H9 (cell line): ENCODE measurements around the gene CTDSPL. TPM values are rescaled to one million over a fixed set of nuclear protein-coding genes. Genes with fewer than 3 reads are reported as not detected.

Source experiments
- DNase-seq: peaks from one replicate; pipeline ENCODE4 v3.0.0-alpha.2; 2017
- H2AFZ ChIP-seq: one replicate; pipeline ENCODE4 v1.6.1; 2013; ENCODE audit warnings: mild to moderate bottlenecking, low read length, control low read depth, moderate library complexity
- H2AK5ac ChIP-seq: 2 replicates; pipeline ENCODE4 v1.6.1; 2013; ENCODE audit warnings: low read length, control low read depth, mixed read lengths; ENCODE audit not compliant: insufficient read length
- H2BK120ac ChIP-seq: one replicate; pipeline ENCODE4 v1.6.1; 2013; ENCODE audit warnings: low read depth, mild to moderate bottlenecking, low read length, control low read depth, inconsistent platforms; ENCODE audit not compliant: poor library complexity, severe bottlenecking
- H2BK12ac ChIP-seq: 2 replicates; pipeline ENCODE4 v1.6.1; 2013; ENCODE audit warnings: low read length, control low read depth, mixed read lengths, low read depth; ENCODE audit not compliant: insufficient read length
- H2BK15ac ChIP-seq: 2 replicates; pipeline ENCODE4 v1.6.1; 2013; ENCODE audit warnings: low read depth, low read length, control low read depth
- H2BK20ac ChIP-seq: one replicate; pipeline ENCODE4 v1.6.1; 2013; ENCODE audit warnings: low read depth, mild to moderate bottlenecking, low read length, control low read depth, inconsistent platforms; ENCODE audit not compliant: poor library complexity, severe bottlenecking
- H2BK5ac ChIP-seq: 2 replicates; pipeline ENCODE4 v1.6.1; 2013; ENCODE audit warnings: low read length, control low read depth, mixed read lengths; ENCODE audit not compliant: insufficient read length
- H3K14ac ChIP-seq: 2 replicates; pipeline ENCODE4 v1.6.1; 2013; ENCODE audit warnings: low read length, control low read depth; ENCODE audit not compliant: insufficient read depth
- H3K18ac ChIP-seq: 2 replicates; pipeline ENCODE4 v1.6.1; 2013; ENCODE audit warnings: low read depth, mild to moderate bottlenecking, mixed read lengths, low read length, control low read depth; ENCODE audit not compliant: insufficient read length
- H3K23ac ChIP-seq: 2 replicates; pipeline ENCODE4 v1.6.1; 2013; ENCODE audit warnings: low read length, control low read depth, mixed read lengths, low read depth; ENCODE audit not compliant: insufficient read length
- H3K23me2 ChIP-seq: 2 replicates; pipeline ENCODE4 v1.6.1; 2013; ENCODE audit warnings: low read depth, mild to moderate bottlenecking, mixed read lengths, low read length, control low read depth; ENCODE audit not compliant: insufficient read length, poor library complexity, severe bottlenecking
- H3K27ac ChIP-seq: 2 replicates; pipeline ENCODE4 v1.5.1; 2013; ENCODE audit warnings: low read length, control low read depth, mixed read lengths, low read depth; ENCODE audit not compliant: insufficient read length
- H3K27me3 ChIP-seq: 2 replicates; pipeline ENCODE4 v1.6.1; 2013; ENCODE audit warnings: low read length, control low read depth, inconsistent platforms; ENCODE audit not compliant: insufficient read depth
- H3K4ac ChIP-seq: 2 replicates; pipeline ENCODE4 v1.6.1; 2013; ENCODE audit warnings: low read depth, mild to moderate bottlenecking, control low read depth, inconsistent platforms, low read length, moderate library complexity
- H3K4me1 ChIP-seq: 2 replicates; pipeline ENCODE4 v1.6.1; 2013; ENCODE audit warnings: low read length, control low read depth, inconsistent platforms; ENCODE audit not compliant: insufficient read depth
- H3K4me2 ChIP-seq: 2 replicates; pipeline ENCODE4 v1.6.1; 2013; ENCODE audit warnings: low read length, control low read depth, mixed read lengths; ENCODE audit not compliant: insufficient read length, insufficient read depth
- H3K56ac ChIP-seq: 2 replicates; pipeline ENCODE4 v1.6.1; 2013; ENCODE audit warnings: low read depth, mild to moderate bottlenecking, mixed read lengths, low read length, control low read depth; ENCODE audit not compliant: insufficient read length
- H3K79me1 ChIP-seq: 2 replicates; pipeline ENCODE4 v1.6.1; 2013; ENCODE audit warnings: low read depth, mild to moderate bottlenecking, moderate library complexity, low read length, control low read depth, inconsistent platforms; ENCODE audit not compliant: insufficient read depth, poor library complexity, severe bottlenecking
- H3K79me2 ChIP-seq: 2 replicates; pipeline ENCODE4 v1.6.1; 2013; ENCODE audit warnings: low read length, control low read depth, inconsistent platforms; ENCODE audit not compliant: insufficient read depth
- H3K9ac ChIP-seq: 2 replicates; pipeline ENCODE4 v1.6.1; 2013; ENCODE audit warnings: low read length, control low read depth, mixed read lengths; ENCODE audit not compliant: insufficient read length; ENCODE audit errors: extremely low read depth
- H3K9me3 ChIP-seq: one replicate; pipeline ENCODE4 v1.6.1; 2013; ENCODE audit warnings: low read depth, low read length, inconsistent platforms; ENCODE audit not compliant: control insufficient read depth
- H3T11ph ChIP-seq: one replicate; pipeline ENCODE4 v1.6.1; 2013; ENCODE audit warnings: mild to moderate bottlenecking, low read length, control low read depth, inconsistent platforms
- H4K20me1 ChIP-seq: one replicate; pipeline ENCODE4 v1.6.1; 2013; ENCODE audit not compliant: control insufficient read depth, insufficient read length, insufficient read depth
- H4K5ac ChIP-seq: 2 replicates; pipeline ENCODE4 v1.6.1; 2013; ENCODE audit warnings: low read depth, mild to moderate bottlenecking, mixed read lengths, low read length, control low read depth; ENCODE audit not compliant: insufficient read length
- H4K8ac ChIP-seq: replicated peaks from 2 replicates; pipeline ENCODE4 v1.6.1; 2013; ENCODE audit warnings: low read length, control low read depth, mixed read lengths, low read depth; ENCODE audit not compliant: insufficient read length
- H4K91ac ChIP-seq: 2 replicates; pipeline ENCODE4 v1.6.1; 2013; ENCODE audit warnings: low read depth, mild to moderate bottlenecking, moderate library complexity, mixed read lengths, low read length, control low read depth; ENCODE audit not compliant: insufficient read length
- H3K27ac Mint-ChIP-seq, 3 experiments: 2 replicates in 2 of 3; 3 replicates in 1 of 3; pipeline ENCODE4 v1.8.0; 2020 to 2021; ENCODE audit warnings: mixed read lengths in 3 of 3, mild to moderate bottlenecking in 1 of 3, moderate library complexity in 1 of 3
- H3K27me3 Mint-ChIP-seq: 2 replicates; pipeline ENCODE4 v1.8.0; 2021; ENCODE audit warnings: low read depth, mild to moderate bottlenecking, moderate library complexity, mixed read lengths
- H3K36me3 Mint-ChIP-seq, 3 experiments: 2 replicates in 2 of 3; 3 replicates in 1 of 3; pipeline ENCODE4 v1.8.0; 2020 to 2021; ENCODE audit warnings: low read depth in 3 of 3, mixed read lengths in 3 of 3; ENCODE audit not compliant: insufficient read depth in 1 of 3
- H3K4me1 Mint-ChIP-seq, 2 experiments: 2 replicates each; pipeline ENCODE4 v1.8.0; 2020; ENCODE audit warnings: mixed read lengths in 2 of 2
- H3K4me3 Mint-ChIP-seq, 2 experiments: 2 replicates in 1 of 2; 3 replicates in 1 of 2; pipeline ENCODE4 v1.8.0; 2020 to 2021; ENCODE audit warnings: mild to moderate bottlenecking in 2 of 2, mixed read lengths in 2 of 2, moderate library complexity in 1 of 2
- H3K9me3 Mint-ChIP-seq, 2 experiments: 2 replicates in 1 of 2; 3 replicates in 1 of 2; pipeline ENCODE4 v1.8.0; 2020; ENCODE audit warnings: mild to moderate bottlenecking in 2 of 2, mixed read lengths in 2 of 2, moderate library complexity in 1 of 2
- WGBS: extraction: QIAGEN DNeasy Blood & Tissue Kit; methylation state at CpG from one replicate; pipeline ENCODE4 v1.1.7; 2013; ENCODE audit warnings: missing lambda C conversion rate, low lambda C conversion rate, mixed read lengths; ENCODE audit not compliant: insufficient read length; ENCODE audit errors: extremely low coverage; 5-methylcytosine and 5-hydroxymethylcytosine counted together
- total RNA-seq: library from RNA; stranded (reverse); gene quantifications from 2 replicates; pipeline ENCODE4 v1.2.1, GENCODE V29; 2021
- TF ChIP-seq, protein P1 (sequence below): fragments of 200-600 bp; sonication (generic); conservative IDR thresholded peaks from 3 replicates; pipeline ENCODE4 v1.8.0; 2021; ENCODE audit warnings: antibody characterized with exemption, mild to moderate bottlenecking

CTDSPL gene
- total RNA-seq, 1 experiment from 2014 or later, result 20.8 TPM

DNA sequence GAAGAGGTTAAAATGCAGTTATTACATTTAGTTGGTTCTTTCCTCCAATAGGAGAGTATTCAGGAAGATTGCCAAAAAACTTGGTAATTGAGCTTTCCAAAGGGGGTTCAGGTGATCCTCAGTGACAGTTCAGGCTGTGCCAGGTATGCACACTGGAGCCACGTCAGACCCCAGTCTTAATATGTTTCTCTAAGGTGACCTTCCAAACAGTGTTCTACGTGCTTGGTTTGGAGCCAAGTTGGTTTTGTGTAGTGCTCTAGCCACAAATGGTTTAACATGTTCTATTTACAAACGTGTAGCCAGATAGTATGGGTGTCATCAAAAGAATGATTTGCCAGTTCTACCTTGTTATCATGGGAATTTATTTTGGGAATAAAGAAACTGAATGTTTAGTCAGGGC lies 21.0 kb downstream of the CTDSPL start:
- H3K27ac ChIP-seq, result no peak overlapping the region
- no peak overlapping the region for H4K8ac ChIP-seq
- no peak overlapping the region for H3K4ac ChIP-seq
- H3K23ac ChIP-seq, result no peak overlapping the region
- H3K27me3 ChIP-seq, result no peaks in the 10 kb centered on the region
- Mint-ChIP-seq H3K27ac (no peak overlapping the region), H3K27me3 (no peaks in the 10 kb centered on the region), H3K4me3 (no peak overlapping the region), H3K36me3 (no peaks in the 10 kb centered on the region), H3K4me1 (peaks cover 7 to 10% of the 10 kb centered on the region in 2 experiments), H3K9me3 (no peaks in the 10 kb centered on the region)
- H3K4me2 ChIP-seq, result no peak overlapping the region
- no peak overlapping the region for H4K5ac ChIP-seq
- peaks cover 6% of the 10 kb centered on the region; the same call in 1 of the 2 replicates for H3K79me2 ChIP-seq
- H3K4me1 ChIP-seq, result no peaks in the 10 kb centered on the region; the same call in none of the 2 replicates
- H3K14ac ChIP-seq, result no peak overlapping the region
- H3T11ph ChIP-seq, result no peak overlapping the region
- no peak overlapping the region for H2BK120ac ChIP-seq
- H3K79me1 ChIP-seq, result peaks cover 6% of the 10 kb centered on the region
- H2BK15ac ChIP-seq, result no peak overlapping the region
- H4K91ac ChIP-seq, result no peak overlapping the region
- no peak overlapping the region for H3K18ac ChIP-seq
- TF ChIP-seq, protein P1, sequence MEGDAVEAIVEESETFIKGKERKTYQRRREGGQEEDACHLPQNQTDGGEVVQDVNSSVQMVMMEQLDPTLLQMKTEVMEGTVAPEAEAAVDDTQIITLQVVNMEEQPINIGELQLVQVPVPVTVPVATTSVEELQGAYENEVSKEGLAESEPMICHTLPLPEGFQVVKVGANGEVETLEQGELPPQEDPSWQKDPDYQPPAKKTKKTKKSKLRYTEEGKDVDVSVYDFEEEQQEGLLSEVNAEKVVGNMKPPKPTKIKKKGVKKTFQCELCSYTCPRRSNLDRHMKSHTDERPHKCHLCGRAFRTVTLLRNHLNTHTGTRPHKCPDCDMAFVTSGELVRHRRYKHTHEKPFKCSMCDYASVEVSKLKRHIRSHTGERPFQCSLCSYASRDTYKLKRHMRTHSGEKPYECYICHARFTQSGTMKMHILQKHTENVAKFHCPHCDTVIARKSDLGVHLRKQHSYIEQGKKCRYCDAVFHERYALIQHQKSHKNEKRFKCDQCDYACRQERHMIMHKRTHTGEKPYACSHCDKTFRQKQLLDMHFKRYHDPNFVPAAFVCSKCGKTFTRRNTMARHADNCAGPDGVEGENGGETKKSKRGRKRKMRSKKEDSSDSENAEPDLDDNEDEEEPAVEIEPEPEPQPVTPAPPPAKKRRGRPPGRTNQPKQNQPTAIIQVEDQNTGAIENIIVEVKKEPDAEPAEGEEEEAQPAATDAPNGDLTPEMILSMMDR, result no peak
- H3K56ac ChIP-seq, result no peak overlapping the region
- no peaks in the 10 kb centered on the region for H3K23me2 ChIP-seq
- H2AK5ac ChIP-seq, result no peak overlapping the region
- no peak overlapping the region for H2BK5ac ChIP-seq
- H2AFZ ChIP-seq, result no peak overlapping the region
- H3K9me3 ChIP-seq, result no peaks in the 10 kb centered on the region
- no peak overlapping the region for H2BK20ac ChIP-seq
- WGBS, result no CpG with 5 or more reads among the region's 3 CpGs
- H4K20me1 ChIP-seq, result no peaks in the 10 kb centered on the region
- DNase-seq, result no peak
- no peak overlapping the region for H3K9ac ChIP-seq
- H2BK12ac ChIP-seq, result no peak overlapping the region
